ENCODE data around the gene SULT1C2. TPM values are rescaled to one million over a fixed set of nuclear protein-coding genes. Genes with fewer than 3 reads are reported as not detected.

Gene SULT1C2
- 10 to 100 TPM in 1 of 2 donors, 1 to 10 TPM in 1; 5.4 to 14.6 TPM for total RNA-seq
- polyA plus RNA-seq (ENCODE audit: insufficient read length in 6 of 6), result 10 to 100 TPM; 16.0 to 36.6 (median 28.3) TPM
- long read RNA-seq, donor 1, full-length matches to known transcripts, result 6 of 26 reads
- long read RNA-seq, donor 1, partial matches to known transcripts, result 20 of 26 reads
- long read RNA-seq, donor 1, other reads (novel, unspliced or antisense), result 0 of 26 reads
- long read RNA-seq, donor 2, full-length matches to known transcripts, result 5 of 13 reads
- long read RNA-seq, donor 2, partial matches to known transcripts, result 8 of 13 reads
- long read RNA-seq, donor 2, other reads (novel, unspliced or antisense), result 0 of 13 reads
- long read RNA-seq, donor 3, full-length matches to known transcripts, result 2 of 2 reads
- long read RNA-seq, donor 3, partial matches to known transcripts, result 0 of 2 reads
- long read RNA-seq, donor 3, other reads (novel, unspliced or antisense), result 0 of 2 reads
- long read RNA-seq, donor 4, partial matches to known transcripts, result 4 of 11 reads
- long read RNA-seq, donor 4, other reads (novel, unspliced or antisense), result 2 of 11 reads
- long read RNA-seq, donor 5, full-length matches to known transcripts, result 2 of 2 reads
- long read RNA-seq, donor 5, partial matches to known transcripts, result 0 of 2 reads
- long read RNA-seq, donor 5, other reads (novel, unspliced or antisense), result 0 of 2 reads
- long read RNA-seq, donor 6, full-length matches to known transcripts, result 5 of 5 reads
- long read RNA-seq, donor 6, partial matches to known transcripts, result 0 of 5 reads
- long read RNA-seq, donor 6, other reads (novel, unspliced or antisense), result 0 of 5 reads
- long read RNA-seq, donor 7, result 0 reads
- long read RNA-seq, donor 8, full-length matches to known transcripts, result 2 of 9 reads
- long read RNA-seq, donor 8, partial matches to known transcripts, result 7 of 9 reads
- long read RNA-seq, donor 8, other reads (novel, unspliced or antisense), result 0 of 9 reads
- long read RNA-seq, donor 9, result 0 reads
- long read RNA-seq, donor 10, result 0 reads
- long read RNA-seq, donor 11, result 0 reads
- long read RNA-seq, donor 12, full-length matches to known transcripts, result 3 of 3 reads
- long read RNA-seq, donor 12, partial matches to known transcripts, result 0 of 3 reads
- long read RNA-seq, donor 12, other reads (novel, unspliced or antisense), result 0 of 3 reads

- peak in 3 of 4 donors; percentile 14 to 61 (median 50) for DNase-seq
- no peak within 1 kb of the TSS for H3K4me3 ChIP-seq
These were observed at the start of gene SULT1C2 for GRCh38 chr2:108288534-108289106. Gene SULT1C2, plus strand, starts transcription at chr2:108288895. Its CDS starts 4,773 bp downstream, at chr2:108293668.

DNA sequence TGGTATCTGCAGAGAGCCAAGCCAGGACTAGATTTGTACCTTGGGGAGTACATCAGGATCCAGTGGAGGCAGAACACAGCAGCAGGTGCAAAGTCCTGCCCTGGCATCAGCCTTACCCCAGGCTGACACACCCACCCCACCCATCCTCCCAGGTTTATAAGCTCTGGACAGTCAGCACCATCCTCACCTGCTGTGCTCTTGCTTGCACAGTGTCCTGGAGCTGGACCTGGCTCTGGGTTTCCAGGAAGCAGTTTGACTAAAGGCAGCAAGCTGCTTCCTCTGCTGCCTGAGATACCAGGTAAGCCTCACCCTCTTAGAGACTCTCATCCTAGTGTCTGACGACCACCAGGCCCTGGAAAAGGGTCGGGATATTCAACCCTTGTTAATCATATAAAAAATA is 48.9 kb upstream of the SULT1C2 start, which contains the start of gene SULT1C3:
Gene SULT1C3, plus strand, starts transcription at position 183 of the 400 bp plus-strand sequence. CDS start 7,227 bp downstream, outside the sequence.
- no peak within 1 kb of the TSS for H3K27ac ChIP-seq
- TF ChIP-seq CTCF (IDR thresholded peaks at IDR 0.05), result no peak
- ATAC-seq (no peak), DNase-seq (no peak)
- no peaks in the 10 kb centered on the region for H3K4me1 ChIP-seq
- no peaks in the 10 kb centered on the region for H3K36me3 ChIP-seq
- intact Hi-C loops (cut with DNase I), result no loop called here
- H3K4me3 ChIP-seq, result no peak within 1 kb of the TSS
- no peaks in the 10 kb centered on the region for H3K27me3 ChIP-seq
- peaks cover 0 to 29% of the 10 kb centered on the region in 2 donors for H3K9me3 ChIP-seq

More at GRCh38 chr2:108288534-108289106, at the start of gene SULT1C2:
- Histone ChIP-seq H3K27ac (no peak within 1 kb of the TSS), H3K9me3 (no peaks in the 10 kb centered on the region), H3K4me1 (no peaks in the 10 kb centered on the region), H3K27me3 (no peaks in the 10 kb centered on the region), H3K36me3 (no peaks in the 10 kb centered on the region)
- intact Hi-C loops (cut with DNase I), result no loop called here
- ATAC-seq, result peak; percentile 95
- TF ChIP-seq CTCF (IDR thresholded peaks at IDR 0.05), result no peak

DNA sequence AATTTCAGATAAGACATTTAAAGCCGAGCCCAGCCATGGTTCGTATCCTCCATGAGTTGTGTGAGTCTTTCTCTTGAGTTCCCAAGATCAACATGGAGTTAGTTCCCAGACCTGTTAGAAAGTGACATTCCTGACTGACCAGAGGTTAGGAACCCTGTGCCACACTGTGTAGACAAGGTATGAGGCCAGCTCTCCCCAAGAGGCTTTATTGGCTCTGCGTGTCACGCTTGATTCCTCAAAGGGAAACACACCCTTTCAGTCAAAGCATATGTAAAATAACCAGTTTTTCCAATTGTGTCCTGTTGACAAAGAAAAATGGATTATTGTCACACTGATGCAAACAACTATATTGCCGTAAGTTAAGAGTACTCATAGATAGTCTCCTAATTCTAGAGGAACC is 47.7 kb upstream of the SULT1C2 start:
- no peak for ATAC-seq
- H3K9me3 ChIP-seq, result peaks cover 0 to 30% of the 10 kb centered on the region in 2 donors
- no peak for DNase-seq
- no peaks in the 10 kb centered on the region for H3K27me3 ChIP-seq
- H3K36me3 ChIP-seq, result no peaks in the 10 kb centered on the region
- intact Hi-C loops (cut with DNase I), result no loop called here
- H3K27ac ChIP-seq, result no peak overlapping the region
- no peak for TF ChIP-seq CTCF (IDR thresholded peaks at IDR 0.05)
- H3K4me3 ChIP-seq, result no peak overlapping the region
- H3K4me1 ChIP-seq, result no peaks in the 10 kb centered on the region

GRCh38 chr2:108243566-108243965 is 45.1 kb upstream of the SULT1C2 start:
- H3K36me3 ChIP-seq, result no peaks in the 10 kb centered on the region
- no peak overlapping the region for H3K4me3 ChIP-seq
- intact Hi-C loops (cut with DNase I), result no loop called here
- H3K27me3 ChIP-seq, result no peaks in the 10 kb centered on the region
- no peaks in the 10 kb centered on the region for H3K4me1 ChIP-seq
- peaks cover 0 to 13% of the 10 kb centered on the region in 2 donors for H3K9me3 ChIP-seq
- DNase-seq (no peak), ATAC-seq (peak; percentile 47)
- no peak for TF ChIP-seq CTCF (IDR thresholded peaks at IDR 0.05)
- no peak overlapping the region for H3K27ac ChIP-seq

All from left lung (tissue), 14 donors.